Epithelial cell of proximal tubule (primary cell): ENCODE results near the gene STRADA. TPM values are rescaled to one million over a fixed set of nuclear protein-coding genes. Genes with fewer than 3 reads are reported as not detected.

Experiments
- DNase-seq: peaks from one replicate; pipeline ENCODE4 v3.0.0-alpha.2; 2011; ENCODE audit warnings: low read depth
- H3K4me3 ChIP-seq: 2 replicates; pipeline ENCODE4 v1.5.1; 2011; ENCODE audit warnings: low read depth, mild to moderate bottlenecking, low read length
- total RNA-seq: library from RNA; depleted of rRNA; stranded (reverse); fragments of >200 nt; gene quantifications from 2 replicates; pipeline ENCODE4 v1.2.3, GENCODE V29; 2015
- TF ChIP-seq, protein P1 (sequence below): conservative IDR thresholded peaks from 2 replicates; pipeline ENCODE4 v1.5.1; 2012; ENCODE audit warnings: low read depth, mild to moderate bottlenecking, low read length

Gene STRADA
- total RNA-seq, 1 donor from 2014 or later, result 33.9 TPM

GRCh38 chr17:63758428-63758827 lies 16.8 kb upstream of the STRADA start:
- no peak for DNase-seq
- no peak overlapping the region for H3K4me3 ChIP-seq
- TF ChIP-seq, protein P1, sequence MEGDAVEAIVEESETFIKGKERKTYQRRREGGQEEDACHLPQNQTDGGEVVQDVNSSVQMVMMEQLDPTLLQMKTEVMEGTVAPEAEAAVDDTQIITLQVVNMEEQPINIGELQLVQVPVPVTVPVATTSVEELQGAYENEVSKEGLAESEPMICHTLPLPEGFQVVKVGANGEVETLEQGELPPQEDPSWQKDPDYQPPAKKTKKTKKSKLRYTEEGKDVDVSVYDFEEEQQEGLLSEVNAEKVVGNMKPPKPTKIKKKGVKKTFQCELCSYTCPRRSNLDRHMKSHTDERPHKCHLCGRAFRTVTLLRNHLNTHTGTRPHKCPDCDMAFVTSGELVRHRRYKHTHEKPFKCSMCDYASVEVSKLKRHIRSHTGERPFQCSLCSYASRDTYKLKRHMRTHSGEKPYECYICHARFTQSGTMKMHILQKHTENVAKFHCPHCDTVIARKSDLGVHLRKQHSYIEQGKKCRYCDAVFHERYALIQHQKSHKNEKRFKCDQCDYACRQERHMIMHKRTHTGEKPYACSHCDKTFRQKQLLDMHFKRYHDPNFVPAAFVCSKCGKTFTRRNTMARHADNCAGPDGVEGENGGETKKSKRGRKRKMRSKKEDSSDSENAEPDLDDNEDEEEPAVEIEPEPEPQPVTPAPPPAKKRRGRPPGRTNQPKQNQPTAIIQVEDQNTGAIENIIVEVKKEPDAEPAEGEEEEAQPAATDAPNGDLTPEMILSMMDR, result no peak

- DNase-seq, result no peak
- no peak overlapping the region for H3K4me3 ChIP-seq
- TF ChIP-seq, protein P1, result no peak
These were observed 12.4 kb upstream of the STRADA start for GRCh38 chr17:63754046-63754445.

- TF ChIP-seq, protein P1, result no peak
- no peak for DNase-seq
- no peak overlapping the region for H3K4me3 ChIP-seq
These were observed 11.6 kb upstream of the STRADA start for GRCh38 chr17:63753215-63753614.

DNA sequence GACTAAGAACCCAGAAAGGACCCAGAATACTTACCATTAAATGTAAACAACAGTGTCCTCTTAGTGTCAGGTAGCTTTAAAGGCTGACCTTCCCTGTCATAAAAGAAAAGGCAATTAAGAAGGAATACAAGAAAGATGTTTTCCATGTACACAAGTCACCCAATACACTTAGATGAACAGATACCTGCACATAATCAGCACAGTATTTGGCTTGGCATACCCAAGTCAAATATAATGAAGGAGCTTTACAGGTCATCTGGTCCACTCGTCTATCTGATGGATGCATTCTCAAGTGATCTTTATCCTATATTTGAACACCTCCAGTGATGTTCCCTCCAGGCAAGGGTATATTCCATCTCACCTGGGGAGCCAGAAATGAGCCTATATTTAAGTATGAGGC lies 11.1 kb upstream of the STRADA start:
- no peak overlapping the region for H3K4me3 ChIP-seq
- TF ChIP-seq, protein P1, result no peak
- no peak for DNase-seq

DNA sequence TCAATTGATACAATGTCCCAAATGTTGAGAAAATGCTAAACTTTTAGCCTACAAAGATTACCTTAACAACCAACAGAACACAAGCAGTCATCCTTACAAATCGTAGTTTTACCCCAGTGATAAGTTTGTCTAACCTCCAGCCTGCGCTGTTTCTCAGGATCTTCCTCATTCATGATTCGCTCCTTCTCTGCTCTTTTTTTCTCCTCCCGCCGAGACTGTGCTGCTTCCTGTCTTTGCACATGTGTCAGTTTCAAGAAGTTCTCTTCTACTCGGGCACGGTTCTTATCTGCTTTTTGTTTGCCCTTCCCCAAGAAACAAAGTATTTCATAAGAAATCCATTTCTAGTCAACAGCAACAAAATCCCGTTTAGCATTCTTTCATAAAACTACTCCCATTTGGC lies 10.2 kb upstream of the STRADA start:
- H3K4me3 ChIP-seq, result no peak overlapping the region
- TF ChIP-seq, protein P1, result no peak
- no peak for DNase-seq

DNA sequence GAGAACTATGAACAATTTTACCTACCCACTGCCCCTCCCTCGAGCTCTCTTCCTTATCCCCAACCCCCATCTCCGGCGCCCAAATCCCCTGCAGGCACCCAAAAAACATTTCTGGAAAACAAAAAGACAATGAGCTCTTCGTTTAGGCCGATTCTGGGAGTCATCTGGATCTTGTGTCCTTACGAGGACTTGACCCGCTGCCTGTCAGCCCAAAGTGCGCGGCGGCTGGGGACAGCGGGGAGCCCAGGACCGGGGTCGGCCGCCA lies 524 bp downstream of the STRADA start:
- peak overlapping the region; percentile 81 for H3K4me3 ChIP-seq
- no peak for DNase-seq
- TF ChIP-seq, protein P1, result no peak

DNA sequence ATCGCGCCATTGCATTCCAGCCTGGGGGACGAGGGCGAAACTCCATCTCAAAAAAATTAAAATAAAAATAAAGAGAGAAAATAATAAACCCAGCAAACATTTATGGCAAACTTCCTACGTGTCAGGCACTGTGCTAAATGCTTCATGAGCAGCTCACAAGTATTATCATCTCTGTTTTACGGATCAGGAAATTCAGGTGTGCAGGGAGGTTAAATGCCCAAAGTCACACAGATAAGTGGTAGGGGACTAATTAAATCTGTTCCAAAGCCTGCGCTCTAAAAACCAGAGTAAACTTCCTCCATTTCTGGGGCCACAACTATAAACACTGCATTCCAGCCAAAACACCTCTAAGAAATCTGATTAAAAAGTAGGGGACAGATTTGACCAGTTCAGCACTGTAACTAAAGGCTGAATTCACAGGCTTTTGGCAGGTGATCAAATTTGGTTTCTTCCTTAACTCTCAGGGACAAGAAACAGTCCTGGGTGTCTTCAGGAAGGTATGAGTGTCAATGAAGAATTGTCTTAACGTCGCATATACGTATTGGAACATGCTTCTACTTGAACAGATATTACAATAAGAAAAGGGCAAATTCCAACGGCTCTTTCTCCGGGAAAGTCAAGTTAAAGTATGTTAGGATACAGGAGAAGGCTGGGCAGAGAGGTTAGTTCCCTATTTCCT lies 996 bp downstream of the STRADA start:
- TF ChIP-seq, protein P1, result no peak
- DNase-seq, result no peak
- H3K4me3 ChIP-seq, result peak overlapping the region; percentile 81
